ENCODE results near the gene PARN. TPM values are rescaled to one million over a fixed set of nuclear protein-coding genes. Genes with fewer than 3 reads are reported as not detected.

PARN gene
- total RNA-seq, 4 donors from 2014 or later: 34.1 to 50.0 (median 40.3) TPM

DNA sequence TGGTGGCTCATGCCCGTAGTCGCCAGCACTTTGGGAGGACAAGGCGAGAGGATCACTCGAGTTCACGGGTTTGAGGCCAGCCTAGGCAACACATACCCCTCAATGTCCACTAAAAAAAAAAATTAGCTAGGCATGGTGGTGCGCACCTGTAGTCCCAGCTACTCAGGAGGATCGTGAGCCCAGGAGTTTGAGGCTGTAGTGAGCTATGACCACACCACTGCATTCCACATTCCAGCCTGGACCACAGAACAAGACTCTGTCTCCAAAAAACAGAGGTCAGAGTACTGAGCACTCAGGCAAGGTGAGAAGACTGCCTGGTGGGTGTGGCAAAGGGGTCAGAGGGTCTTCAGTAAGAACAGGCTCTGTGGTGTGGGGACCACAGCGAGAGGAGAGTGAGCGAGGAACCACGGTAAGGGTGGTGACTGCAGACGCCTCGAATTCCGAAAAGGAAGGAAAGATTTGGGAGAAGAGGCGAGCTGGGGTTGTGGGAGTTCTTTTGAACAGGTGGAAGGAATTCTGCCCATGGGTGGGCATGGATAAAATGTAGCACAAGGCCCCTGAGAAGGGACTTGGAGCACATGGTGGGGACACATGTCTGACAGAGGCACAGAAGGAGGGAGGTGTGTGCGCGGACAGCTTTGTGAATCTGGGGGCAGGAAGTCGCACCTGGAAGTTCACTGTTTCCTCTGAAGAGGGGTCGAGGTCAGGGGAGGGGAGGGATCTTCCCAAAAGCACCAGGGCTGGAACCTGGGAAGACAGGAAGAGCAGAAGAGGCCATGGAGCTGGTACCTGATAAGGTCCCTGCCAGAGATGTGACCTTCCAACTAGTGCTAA is 134.6 kb downstream of the PARN start:
- intact Hi-C loops (cut with DNase I; ENCODE audit: low total_unique reads): no loop called here
- TF ChIP-seq, protein P1, sequence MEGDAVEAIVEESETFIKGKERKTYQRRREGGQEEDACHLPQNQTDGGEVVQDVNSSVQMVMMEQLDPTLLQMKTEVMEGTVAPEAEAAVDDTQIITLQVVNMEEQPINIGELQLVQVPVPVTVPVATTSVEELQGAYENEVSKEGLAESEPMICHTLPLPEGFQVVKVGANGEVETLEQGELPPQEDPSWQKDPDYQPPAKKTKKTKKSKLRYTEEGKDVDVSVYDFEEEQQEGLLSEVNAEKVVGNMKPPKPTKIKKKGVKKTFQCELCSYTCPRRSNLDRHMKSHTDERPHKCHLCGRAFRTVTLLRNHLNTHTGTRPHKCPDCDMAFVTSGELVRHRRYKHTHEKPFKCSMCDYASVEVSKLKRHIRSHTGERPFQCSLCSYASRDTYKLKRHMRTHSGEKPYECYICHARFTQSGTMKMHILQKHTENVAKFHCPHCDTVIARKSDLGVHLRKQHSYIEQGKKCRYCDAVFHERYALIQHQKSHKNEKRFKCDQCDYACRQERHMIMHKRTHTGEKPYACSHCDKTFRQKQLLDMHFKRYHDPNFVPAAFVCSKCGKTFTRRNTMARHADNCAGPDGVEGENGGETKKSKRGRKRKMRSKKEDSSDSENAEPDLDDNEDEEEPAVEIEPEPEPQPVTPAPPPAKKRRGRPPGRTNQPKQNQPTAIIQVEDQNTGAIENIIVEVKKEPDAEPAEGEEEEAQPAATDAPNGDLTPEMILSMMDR (IDR thresholded peaks at IDR 0.05): no peak
- no peak for TF ChIP-seq POLR2A (IDR thresholded peaks at IDR 0.05)

DNA sequence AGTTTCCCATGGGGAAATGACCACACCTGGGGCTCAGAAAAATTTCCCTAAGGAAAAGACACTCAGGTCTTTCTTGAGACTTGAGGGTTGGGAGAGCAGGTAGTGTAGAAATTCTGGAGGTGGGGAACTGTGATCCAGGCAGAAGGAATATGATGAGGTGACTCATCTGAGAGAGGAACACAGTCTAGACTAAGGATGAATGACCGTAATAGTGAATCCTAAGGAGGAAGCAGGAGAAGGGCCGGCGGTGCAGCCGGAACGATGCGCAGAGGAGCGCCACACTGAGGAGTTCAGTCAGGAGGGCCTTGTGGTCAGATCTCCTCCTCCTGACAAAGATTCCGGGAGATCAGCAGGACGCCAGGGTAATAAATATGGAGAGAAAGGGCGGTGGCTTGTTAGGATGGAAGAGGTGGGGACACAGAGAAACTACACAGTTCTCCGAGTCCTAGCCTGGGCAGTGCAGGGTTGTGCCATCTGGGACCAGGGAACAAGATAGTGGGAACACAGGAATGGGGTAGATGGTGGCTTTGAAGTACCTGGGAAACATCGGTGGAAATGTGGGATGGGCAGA is 135.6 kb downstream of the PARN start:
- Histone ChIP-seq H3K27me3 (no peaks in the 10 kb centered on the region), H3K27ac (no peak overlapping the region), H3K36me3 (no peaks in the 10 kb centered on the region), H3K4me1 (no peaks in the 10 kb centered on the region), H3K4me3 (no peak overlapping the region), H3K9me3 (no peaks in the 10 kb centered on the region)
- no peak for TF ChIP-seq POLR2A (IDR thresholded peaks at IDR 0.05)
- TF ChIP-seq, protein P1 (IDR thresholded peaks at IDR 0.05): no peak
- intact Hi-C loops (cut with DNase I; ENCODE audit: low total_unique reads): no loop called here
- no peak for DNase-seq

More for the DNA sequence above, 134.6 kb downstream of the PARN start:
- Histone ChIP-seq H3K9me3 (no peaks in the 10 kb centered on the region), H3K4me3 (no peak overlapping the region), H3K4me1 (no peaks in the 10 kb centered on the region), H3K36me3 (no peaks in the 10 kb centered on the region), H3K27ac (no peak overlapping the region), H3K27me3 (no peaks in the 10 kb centered on the region)
- DNase-seq: no peak

DNA sequence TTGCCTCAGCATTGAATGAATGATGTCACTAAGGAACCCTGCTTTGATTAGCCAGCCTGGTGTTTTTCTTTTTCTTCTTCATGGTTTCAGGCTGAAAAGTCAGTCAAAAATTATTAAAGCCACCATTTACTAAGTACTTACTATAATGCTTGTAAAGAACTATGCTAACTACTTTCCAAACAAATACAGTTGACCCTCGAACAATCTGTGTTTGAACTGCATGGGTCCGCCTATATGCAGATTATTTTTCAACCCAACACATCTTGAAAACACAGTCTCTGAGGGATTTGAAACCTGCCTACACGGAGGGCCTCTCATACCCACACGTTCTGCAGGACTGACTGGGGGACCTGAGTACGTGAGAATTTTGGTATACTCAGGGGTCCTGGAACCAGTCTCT is 136.3 kb downstream of the PARN start:
- no peaks in the 10 kb centered on the region for H3K27me3 ChIP-seq
- no peaks in the 10 kb centered on the region for H3K36me3 ChIP-seq
- DNase-seq: no peak
- no peaks in the 10 kb centered on the region for H3K9me3 ChIP-seq
- intact Hi-C loops (cut with DNase I; ENCODE audit: low total_unique reads): no loop called here
- no peak overlapping the region for H3K4me3 ChIP-seq
- no peak for TF ChIP-seq POLR2A (IDR thresholded peaks at IDR 0.05)
- TF ChIP-seq, protein P1 (IDR thresholded peaks at IDR 0.05): no peak
- H3K4me1 ChIP-seq: no peaks in the 10 kb centered on the region
- H3K27ac ChIP-seq: no peak overlapping the region

DNA sequence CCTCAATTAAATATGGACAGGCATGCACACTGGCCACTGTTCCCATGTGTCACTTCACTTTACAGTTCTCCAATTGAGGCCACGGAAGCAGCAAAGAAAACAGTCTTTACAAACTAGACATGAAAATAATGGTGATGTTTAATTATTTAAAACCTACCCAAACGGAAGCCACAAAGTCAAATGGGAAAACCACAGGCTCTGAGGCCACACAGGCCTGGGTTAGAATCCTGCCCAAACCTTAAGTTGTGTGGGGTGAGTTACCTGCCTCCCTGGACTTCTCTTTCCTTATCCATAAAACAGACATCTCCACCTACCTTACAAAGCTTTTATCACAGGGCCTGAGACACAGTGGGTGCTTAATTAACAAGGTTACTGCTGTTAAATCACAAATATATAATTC is 137.4 kb downstream of the PARN start:
- no peak for DNase-seq
- intact Hi-C loops (cut with DNase I; ENCODE audit: low total_unique reads): no loop called here
- Histone ChIP-seq H3K9me3 (no peaks in the 10 kb centered on the region), H3K36me3 (no peaks in the 10 kb centered on the region), H3K4me3 (no peak overlapping the region), H3K27me3 (no peaks in the 10 kb centered on the region), H3K27ac (no peak overlapping the region), H3K4me1 (no peaks in the 10 kb centered on the region)
- no peak for TF ChIP-seq POLR2A (IDR thresholded peaks at IDR 0.05)
- TF ChIP-seq, protein P1 (IDR thresholded peaks at IDR 0.05): no peak

DNA sequence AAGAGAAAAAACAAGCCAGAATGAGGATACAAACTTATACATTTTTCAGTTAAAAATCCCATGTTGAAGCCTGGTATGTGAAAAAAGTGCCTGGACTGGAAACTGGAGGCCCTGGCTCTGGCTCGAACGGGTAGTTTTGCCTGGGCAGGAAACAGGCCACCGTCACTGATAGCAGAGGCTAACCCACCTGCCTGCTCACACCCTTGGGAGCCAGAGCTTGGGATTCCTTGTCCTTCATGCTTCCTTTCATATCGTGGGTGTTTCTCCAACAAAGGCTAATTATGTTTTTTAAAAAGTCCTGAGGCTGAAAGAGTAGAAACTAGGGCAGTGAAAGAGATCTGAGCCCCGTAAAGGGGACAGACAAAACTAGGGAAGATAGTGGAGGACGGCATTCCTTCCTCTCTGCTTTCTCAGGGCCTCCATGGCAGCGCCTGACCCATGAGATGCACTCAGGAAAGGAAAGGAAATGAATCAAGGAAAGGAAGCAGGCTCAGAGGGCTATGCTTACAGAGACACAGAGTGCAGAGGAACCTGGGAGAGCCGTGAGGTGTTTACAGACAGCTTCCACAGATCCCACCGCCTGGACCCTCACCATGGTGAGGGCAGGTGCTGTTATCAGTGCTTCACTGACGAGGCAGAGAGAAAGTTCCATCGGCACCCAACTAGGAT is 138.1 kb downstream of the PARN start:
- Histone ChIP-seq H3K4me1 (no peaks in the 10 kb centered on the region), H3K36me3 (no peaks in the 10 kb centered on the region), H3K27me3 (no peaks in the 10 kb centered on the region), H3K4me3 (no peak overlapping the region), H3K9me3 (no peaks in the 10 kb centered on the region), H3K27ac (no peak overlapping the region)
- intact Hi-C loops (cut with DNase I; ENCODE audit: low total_unique reads): no loop called here
- no peak for TF ChIP-seq POLR2A (IDR thresholded peaks at IDR 0.05)
- TF ChIP-seq, protein P1 (IDR thresholded peaks at IDR 0.05): no peak
- no peak for DNase-seq
